RWPE1 (cell line): Measurements from ENCODE around the gene CEP83.

Source experiments
- CTCF ChIA-PET: fragments of 350-600 bp; sonication (Branson Sonifier 250); formaldehyde crosslinking; extraction: SDS; loops from one replicate; lab custom pipeline; 2021; lab: Yijun Ruan, JAX
- POLR2A ChIA-PET: fragments of 400-600 bp; formaldehyde crosslinking; extraction: SDS; loops from one replicate; lab custom pipeline; 2020; ENCODE audit warnings: antibody characterized with exemption; ENCODE audit not compliant: low non-redundant PET; lab: Yijun Ruan, JAX
- DNase-seq: peaks from one replicate; pipeline ENCODE4 v3.0.0; 2012; ENCODE audit warnings: low spot score
- H3K27ac ChIP-seq: fragments of 450-650 bp; 2 replicates; pipeline ENCODE4 v1.5.1; 2017
- CTCF ChIP-seq: fragments of 450-650 bp; conservative IDR thresholded peaks from 2 replicates; pipeline ENCODE4 v1.5.1; 2017; ENCODE audit warnings: low read depth, mild to moderate bottlenecking

CEP83 gene

GRCh38 chr12:94263011-94263811 is 196.5 kb downstream of the CEP83 start:
- no peak for TF ChIP-seq CTCF
- CTCF ChIA-PET: no interaction called here
- peak overlapping the region; percentile 39; the same call in 1 of the 2 replicates for H3K27ac ChIP-seq
- POLR2A ChIA-PET: no interaction called here
- DNase-seq: no peak

GRCh38 chr12:94262228-94263010 is 197.2 kb downstream of the CEP83 start:
- peak overlapping the region; percentile 39 for H3K27ac ChIP-seq
- ChIA-PET CTCF (interaction anchor here (0.5 kb wide), 1 partner anchor 58 kb away, joined by 4 read pairs; no protein-coding TSS in a partner anchor), POLR2A (no interaction called here)
- peak; percentile 76 for DNase-seq
- TF ChIP-seq CTCF: no peak

DNA sequence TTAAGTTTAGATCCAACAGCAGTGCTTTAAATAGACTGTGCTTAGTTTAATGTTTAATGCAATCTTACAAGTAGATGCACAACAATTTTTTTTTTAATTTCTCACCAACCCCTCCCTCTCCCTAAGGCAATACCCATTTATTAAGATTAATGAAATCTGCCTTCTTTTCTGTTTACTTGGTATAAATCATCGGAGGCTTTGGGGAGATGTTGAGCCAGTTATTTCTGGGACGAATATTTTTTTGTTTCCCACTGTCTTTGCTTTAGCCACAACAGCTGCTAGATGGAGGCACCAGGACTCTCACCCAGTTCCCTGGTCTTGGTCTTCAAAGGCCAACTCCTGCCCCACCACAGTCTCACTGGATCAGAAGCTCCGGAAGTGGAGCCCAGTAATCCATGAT is 197.9 kb downstream of the CEP83 start:
- ChIA-PET CTCF (interaction anchor here (0.5 kb wide), 1 partner anchor 58 kb away, joined by 4 read pairs; no protein-coding TSS in a partner anchor), POLR2A (no interaction called here)
- no peak for TF ChIP-seq CTCF
- no peak for DNase-seq
- H3K27ac ChIP-seq: peak overlapping the region; percentile 39; the same call in 1 of the 2 replicates

GRCh38 chr12:94261119-94261518 is 198.5 kb downstream of the CEP83 start:
- ChIA-PET POLR2A (no interaction called here), CTCF (no interaction called here)
- TF ChIP-seq CTCF: no peak
- DNase-seq: no peak
- H3K27ac ChIP-seq: no peak overlapping the region

DNA sequence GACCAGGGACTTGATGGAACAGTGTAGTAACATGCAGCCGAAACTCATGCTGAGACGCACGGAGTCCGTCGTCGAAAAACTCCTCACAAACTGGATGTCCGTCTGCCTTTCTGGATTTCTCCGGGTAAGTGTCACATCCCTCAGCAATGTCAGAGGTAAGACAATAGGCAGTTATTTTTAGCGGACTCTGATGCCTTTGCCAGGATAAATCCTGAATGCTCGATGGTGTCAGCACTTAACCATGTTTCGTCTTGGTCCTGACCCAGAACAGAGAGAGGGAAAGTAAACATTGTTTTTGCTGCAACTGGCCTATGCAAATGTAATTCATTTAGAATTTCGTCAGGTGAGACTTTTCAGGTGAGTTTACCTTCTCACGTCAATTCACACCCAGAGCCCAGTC is 198.9 kb downstream of the CEP83 start:
- H3K27ac ChIP-seq: no peak overlapping the region
- ChIA-PET CTCF (no interaction called here), POLR2A (no interaction called here)
- DNase-seq: no peak
- no peak for TF ChIP-seq CTCF

DNA sequence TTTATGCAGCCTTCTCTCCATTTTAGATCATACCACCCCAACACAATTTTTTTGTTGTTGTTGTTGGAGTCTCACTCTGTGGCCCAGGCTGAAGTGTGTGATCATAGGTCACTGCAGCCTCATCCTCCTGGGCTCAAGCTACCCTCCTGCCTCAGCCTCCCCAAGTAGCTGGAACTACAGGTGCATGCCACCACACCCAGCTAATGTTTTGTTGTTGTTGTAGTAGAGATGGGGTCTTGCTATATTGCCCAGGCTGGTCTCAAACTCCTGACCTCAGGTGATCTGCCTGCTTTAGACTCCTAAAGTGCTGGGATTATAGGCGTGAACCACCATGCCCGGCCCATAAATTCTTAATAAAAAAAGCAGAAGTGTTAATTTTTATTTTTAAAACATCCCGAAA is 199.7 kb downstream of the CEP83 start:
- no peak for DNase-seq
- ChIA-PET POLR2A (no interaction called here), CTCF (no interaction called here)
- no peak overlapping the region for H3K27ac ChIP-seq
- no peak for TF ChIP-seq CTCF
